OCI-LY7 (cell line): ENCODE data around the gene MTHFSD.

Source experiments
- CTCF ChIP-seq: fragments of 200-600 bp; sonication (generic); conservative IDR thresholded peaks from 2 replicates; pipeline ENCODE4 v1.5.1; 2014; ENCODE audit warnings: mild to moderate bottlenecking, antibody characterized with exemption, low read length, moderate library complexity, mixed read lengths
- EZH2phosphoT487 ChIP-seq: fragments of 200-600 bp; sonication (generic); IDR thresholded peaks from 2 replicates; pipeline ENCODE4 v1.6.1; 2018; ENCODE audit warnings: low read depth, borderline replicate concordance, mild to moderate bottlenecking, mixed run types, antibody characterized with exemption, low read length, moderate library complexity, mixed read lengths

GRCh38 chr16:86491640-86492023 is 63.4 kb downstream of the MTHFSD start:
- no peak for TF ChIP-seq CTCF
- no peak for TF ChIP-seq EZH2phosphoT487
